Neural crest cell (in vitro differentiated cells): ENCODE results near the gene RNF114. TPM values are rescaled to one million over a fixed set of nuclear protein-coding genes. Genes with fewer than 3 reads are reported as not detected.

Experiments used
- DNase-seq: peaks from one replicate; pipeline ENCODE4 v3.0.0; 2021; ENCODE audit warnings: low read depth, mixed read lengths, low spot score
- H3K27ac Mint-ChIP-seq: one replicate; pipeline ENCODE4 v1.8.0; 2021; ENCODE audit warnings: mild to moderate bottlenecking, mixed read lengths; ENCODE audit not compliant: unreplicated experiment
- H3K27me3 Mint-ChIP-seq: 2 replicates; pipeline ENCODE4 v1.8.0; 2021; ENCODE audit warnings: low read depth, mild to moderate bottlenecking, mixed read lengths
- H3K36me3 Mint-ChIP-seq: 2 replicates; pipeline ENCODE4 v1.8.0; 2021; ENCODE audit warnings: low read depth, mild to moderate bottlenecking, mixed read lengths
- H3K4me1 Mint-ChIP-seq: 2 replicates; pipeline ENCODE4 v1.8.0; 2021; ENCODE audit warnings: mixed read lengths
- H3K4me3 Mint-ChIP-seq: one replicate; pipeline ENCODE4 v1.8.0; 2021; ENCODE audit warnings: mild to moderate bottlenecking, mixed read lengths
- H3K9me3 Mint-ChIP-seq: 2 replicates; pipeline ENCODE4 v1.8.0; 2021; ENCODE audit warnings: mixed read lengths
- total RNA-seq: library from RNA; stranded (reverse); gene quantifications from 2 replicates; pipeline ENCODE4 v1.2.1, GENCODE V29; 2021
- TF ChIP-seq, protein P1 (sequence below): fragments of 200-600 bp; sonication (generic); conservative IDR thresholded peaks from 2 replicates; pipeline ENCODE4 v1.5.0; 2021; ENCODE audit warnings: antibody characterized with exemption, mild to moderate bottlenecking

The RNF114 gene
- total RNA-seq, 1 donor from 2014 or later, result 53.0 TPM

GRCh38 chr20:49928411-49929141, 7.6 kb upstream of the RNF114 start:
- Mint-ChIP-seq H3K27ac (peak overlapping the region; percentile 94), H3K27me3 (no peaks in the 10 kb centered on the region), H3K4me3 (peak overlapping the region; percentile 76), H3K36me3 (no peaks in the 10 kb centered on the region), H3K9me3 (peaks cover 2% of the 10 kb centered on the region), H3K4me1 (peaks cover 8% of the 10 kb centered on the region)
- TF ChIP-seq, protein P1, sequence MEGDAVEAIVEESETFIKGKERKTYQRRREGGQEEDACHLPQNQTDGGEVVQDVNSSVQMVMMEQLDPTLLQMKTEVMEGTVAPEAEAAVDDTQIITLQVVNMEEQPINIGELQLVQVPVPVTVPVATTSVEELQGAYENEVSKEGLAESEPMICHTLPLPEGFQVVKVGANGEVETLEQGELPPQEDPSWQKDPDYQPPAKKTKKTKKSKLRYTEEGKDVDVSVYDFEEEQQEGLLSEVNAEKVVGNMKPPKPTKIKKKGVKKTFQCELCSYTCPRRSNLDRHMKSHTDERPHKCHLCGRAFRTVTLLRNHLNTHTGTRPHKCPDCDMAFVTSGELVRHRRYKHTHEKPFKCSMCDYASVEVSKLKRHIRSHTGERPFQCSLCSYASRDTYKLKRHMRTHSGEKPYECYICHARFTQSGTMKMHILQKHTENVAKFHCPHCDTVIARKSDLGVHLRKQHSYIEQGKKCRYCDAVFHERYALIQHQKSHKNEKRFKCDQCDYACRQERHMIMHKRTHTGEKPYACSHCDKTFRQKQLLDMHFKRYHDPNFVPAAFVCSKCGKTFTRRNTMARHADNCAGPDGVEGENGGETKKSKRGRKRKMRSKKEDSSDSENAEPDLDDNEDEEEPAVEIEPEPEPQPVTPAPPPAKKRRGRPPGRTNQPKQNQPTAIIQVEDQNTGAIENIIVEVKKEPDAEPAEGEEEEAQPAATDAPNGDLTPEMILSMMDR, result peak; percentile 95
- DNase-seq, result peak; percentile 83

DNA sequence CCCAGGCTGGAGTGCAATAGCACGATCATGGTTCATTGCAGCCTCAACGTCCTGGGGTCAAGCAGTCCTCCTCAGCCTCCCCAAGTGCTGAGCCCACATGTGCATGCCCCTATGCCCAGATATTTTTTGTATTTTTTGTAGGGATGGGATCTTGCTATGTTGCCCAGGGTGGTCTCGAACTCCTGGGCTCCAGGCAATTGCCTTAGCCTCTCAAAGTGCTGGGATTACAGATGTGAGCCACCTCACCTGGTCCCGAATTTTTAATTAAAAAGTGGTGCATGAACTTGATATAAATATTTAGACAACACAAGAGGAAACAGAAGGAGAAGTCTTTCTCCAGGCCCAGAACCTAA, 7.1 kb upstream of the RNF114 start:
- TF ChIP-seq, protein P1, result no peak
- Mint-ChIP-seq H3K9me3 (peaks cover 2% of the 10 kb centered on the region), H3K4me3 (no peak overlapping the region), H3K27ac (no peak overlapping the region), H3K4me1 (peaks cover 12% of the 10 kb centered on the region), H3K36me3 (no peaks in the 10 kb centered on the region), H3K27me3 (no peaks in the 10 kb centered on the region)
- DNase-seq, result no peak

DNA sequence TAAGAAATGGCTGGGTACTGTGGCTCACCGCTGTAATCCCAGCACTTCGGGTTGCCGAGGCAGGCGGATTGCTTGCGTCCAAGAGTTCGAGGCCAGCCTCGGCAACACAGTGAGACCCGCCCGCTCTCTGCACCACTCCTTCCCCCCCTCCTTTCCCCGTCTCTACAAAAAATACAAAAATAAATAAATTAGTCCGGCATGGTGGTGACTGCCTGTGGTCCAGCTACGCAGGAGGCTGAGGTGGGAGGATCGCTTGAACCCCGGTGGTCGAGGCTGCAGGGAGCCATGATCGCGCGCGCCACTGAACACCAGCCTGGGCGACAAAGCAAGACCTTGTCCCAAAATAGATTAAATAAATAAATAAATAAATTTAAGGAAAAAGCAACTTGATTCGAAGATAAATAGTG, 448 bp upstream of the RNF114 start:
- no peak overlapping the region for H3K27ac Mint-ChIP-seq
- peaks cover 41% of the 10 kb centered on the region for H3K4me1 Mint-ChIP-seq
- no peak for DNase-seq
- peak overlapping the region; percentile 76 for H3K4me3 Mint-ChIP-seq
- no peaks in the 10 kb centered on the region for H3K27me3 Mint-ChIP-seq
- TF ChIP-seq, protein P1, result no peak
- H3K36me3 Mint-ChIP-seq, result no peaks in the 10 kb centered on the region
- H3K9me3 Mint-ChIP-seq, result no peaks in the 10 kb centered on the region

- TF ChIP-seq, protein P1, result no peak
- no peak overlapping the region for H3K27ac Mint-ChIP-seq
- no peaks in the 10 kb centered on the region for H3K9me3 Mint-ChIP-seq
- peaks cover 49% of the 10 kb centered on the region for H3K4me1 Mint-ChIP-seq
- H3K4me3 Mint-ChIP-seq, result peak overlapping the region; percentile 98
- peaks cover 3% of the 10 kb centered on the region for H3K36me3 Mint-ChIP-seq
- DNase-seq, result no peak
- H3K27me3 Mint-ChIP-seq, result no peaks in the 10 kb centered on the region
Observed at GRCh38 chr20:49937027-49937929, 1.1 kb downstream of the RNF114 start.

DNA sequence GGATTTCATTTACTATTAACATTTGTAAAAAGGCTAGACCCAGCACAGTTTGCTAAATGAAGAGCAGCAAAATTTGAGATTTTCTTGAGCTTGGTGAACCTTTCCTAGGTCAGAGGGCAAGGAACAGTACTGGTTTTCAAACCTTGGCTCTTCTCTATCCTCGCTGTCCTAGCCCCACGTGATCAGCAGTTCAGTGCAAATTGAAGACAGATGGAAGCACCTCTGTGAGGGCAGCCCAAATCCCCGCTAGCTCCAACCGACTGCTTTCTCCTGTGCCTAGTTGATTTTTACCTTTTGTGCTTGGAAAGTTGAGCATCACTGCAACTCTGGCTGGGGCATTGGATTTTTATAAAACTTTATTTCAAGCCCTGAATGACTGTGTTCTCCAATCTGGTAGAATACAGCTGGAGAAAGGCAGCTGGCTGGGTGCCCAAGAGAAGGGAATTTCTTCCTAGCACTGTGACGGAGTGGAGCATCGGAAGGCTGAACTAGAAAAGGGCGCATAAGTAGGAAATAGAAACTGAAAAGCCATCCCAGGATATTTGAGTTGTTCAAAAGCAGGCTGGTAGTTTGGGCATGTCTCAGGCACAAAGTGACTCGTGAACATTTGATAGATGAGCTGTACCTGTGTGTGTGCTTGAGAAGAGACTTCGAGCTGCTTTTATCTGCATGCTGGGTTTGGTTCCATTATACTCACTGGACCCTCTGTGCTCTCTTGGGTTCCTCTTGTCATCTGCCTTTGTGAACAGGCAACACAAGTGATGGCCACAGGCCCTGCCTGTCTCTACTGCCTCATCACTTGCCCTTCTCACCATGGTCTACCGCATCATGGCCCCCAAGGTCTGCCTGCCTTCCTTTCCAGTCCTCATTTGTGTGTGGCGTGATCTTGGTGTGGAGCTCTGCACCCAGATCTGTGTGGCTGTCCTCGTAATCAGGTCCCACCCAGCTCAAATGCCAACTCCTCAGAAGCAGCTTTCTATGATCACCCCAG, 2.3 kb downstream of the RNF114 start:
- Mint-ChIP-seq H3K27me3 (no peaks in the 10 kb centered on the region), H3K27ac (no peak overlapping the region), H3K4me1 (peaks cover 49% of the 10 kb centered on the region), H3K4me3 (peak overlapping the region; percentile 98), H3K9me3 (no peaks in the 10 kb centered on the region), H3K36me3 (peaks cover 3% of the 10 kb centered on the region)
- no peak for DNase-seq
- TF ChIP-seq, protein P1, result no peak
